OCI-LY3 (cell line): ENCODE data around the gene GLB1L.

Source experiments
- H2AFZ ChIP-seq: fragments of 200-600, 300-600 bp; shearing (Covaris generic); 2 replicates; pipeline ENCODE4 v1.6.0; 2014; ENCODE audit warnings: antibody characterized with exemption, low read depth, low read length
- H3K27ac ChIP-seq: fragments of 200-600, 300-600 bp; sonication (generic); 2 replicates; pipeline ENCODE4 v1.5.1; 2014; ENCODE audit warnings: mild to moderate bottlenecking, low read length, moderate library complexity, mixed read lengths
- H3K27me3 ChIP-seq: fragments of 200-600, 300-600 bp; sonication (generic); 2 replicates; pipeline ENCODE4 v1.6.1; 2014; ENCODE audit warnings: low read depth, low read length, mixed read lengths
- H3K36me3 ChIP-seq: fragments of 200-600, 300-600 bp; sonication (generic); replicated peaks from 2 replicates; pipeline ENCODE3; 2014; ENCODE audit warnings: low read depth, low read length, mixed read lengths
- H3K4me1 ChIP-seq: fragments of 300-600, 200-600 bp; sonication (generic); 2 replicates; pipeline ENCODE4 v1.6.1; 2014; ENCODE audit warnings: low read length, mixed read lengths
- H3K4me2 ChIP-seq: fragments of 200-600, 300-600 bp; sonication (generic); 2 replicates; pipeline ENCODE4 v1.6.1; 2014; ENCODE audit warnings: low read length, mixed read lengths
- H3K4me3 ChIP-seq: fragments of 300-600, 200-600 bp; sonication (generic); 2 replicates; pipeline ENCODE4 v1.5.1; 2014; ENCODE audit warnings: antibody characterized with exemption, mild to moderate bottlenecking, low read length, moderate library complexity
- H3K79me2 ChIP-seq: fragments of 300-600, 200-600 bp; shearing (Covaris generic); 2 replicates; pipeline ENCODE4 v1.6.1; 2014; ENCODE audit warnings: mild to moderate bottlenecking, low read length, mixed read lengths
- H3K9ac ChIP-seq: fragments of 300-600, 200-600 bp; shearing (Covaris generic); 2 replicates; pipeline ENCODE4 v1.6.0; 2014; ENCODE audit warnings: mild to moderate bottlenecking, low read length, moderate library complexity
- H3K9me3 ChIP-seq: fragments of 200-600, 300-600 bp; shearing (Covaris generic); 2 replicates; pipeline ENCODE4 v1.6.1; 2014; ENCODE audit warnings: low read length, mixed read lengths; ENCODE audit not compliant: insufficient read depth
- H4K20me1 ChIP-seq: fragments of 200-600, 300-600 bp; sonication (generic); 2 replicates; pipeline ENCODE4 v1.6.1; 2016; ENCODE audit warnings: low read length, mixed read lengths; ENCODE audit not compliant: insufficient read depth
- EZH2phosphoT487 ChIP-seq: fragments of 200-600 bp; shearing (Covaris generic); IDR thresholded peaks from 2 replicates; pipeline ENCODE4 v1.6.1; 2018; ENCODE audit warnings: antibody characterized with exemption, mixed run types, low read depth
- TF ChIP-seq, protein P1 (sequence below): fragments of 200-600, 300-600 bp; sonication (generic); IDR thresholded peaks from 2 replicates; pipeline ENCODE4 v1.5.1; 2014; ENCODE audit warnings: antibody characterized with exemption, low read length, low read depth

The GLB1L gene

DNA sequence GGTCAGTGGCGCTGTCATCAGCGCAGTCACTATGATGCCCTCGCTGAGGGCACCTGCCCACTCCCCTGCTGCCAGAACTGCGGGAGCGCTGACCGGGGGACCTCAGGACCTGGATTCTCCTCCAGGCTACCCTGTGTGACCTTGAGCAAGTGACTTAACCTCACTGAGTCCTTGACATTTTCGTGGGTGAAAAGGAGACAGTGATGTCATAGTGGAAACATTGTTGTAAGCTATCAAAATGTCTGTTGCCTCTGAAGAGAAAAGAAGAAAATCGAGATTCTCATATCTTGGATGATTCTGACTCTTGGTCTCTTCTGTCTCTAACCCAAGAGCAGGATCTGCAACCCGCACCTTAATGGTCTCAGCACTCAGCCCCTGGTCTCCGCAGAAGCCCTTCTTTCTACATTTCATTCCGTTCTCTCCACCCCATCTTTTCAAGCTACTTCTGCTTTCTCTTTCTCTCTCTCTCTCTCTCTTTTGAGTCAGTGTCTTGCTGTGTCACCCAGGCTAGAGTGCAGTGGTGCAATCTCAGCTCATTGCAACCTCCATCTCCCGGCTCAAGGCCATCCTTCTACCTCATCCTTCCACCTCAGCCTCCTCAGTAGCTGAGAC lies 9.5 kb upstream of the GLB1L start:
- peaks cover 16% of the 10 kb centered on the region for H3K36me3 ChIP-seq
- no peaks in the 10 kb centered on the region; the same call in 1 of the 2 replicates for H3K27me3 ChIP-seq
- H3K9ac ChIP-seq: peak overlapping the region; percentile 52
- no peak for TF ChIP-seq EZH2phosphoT487
- TF ChIP-seq, protein P1, sequence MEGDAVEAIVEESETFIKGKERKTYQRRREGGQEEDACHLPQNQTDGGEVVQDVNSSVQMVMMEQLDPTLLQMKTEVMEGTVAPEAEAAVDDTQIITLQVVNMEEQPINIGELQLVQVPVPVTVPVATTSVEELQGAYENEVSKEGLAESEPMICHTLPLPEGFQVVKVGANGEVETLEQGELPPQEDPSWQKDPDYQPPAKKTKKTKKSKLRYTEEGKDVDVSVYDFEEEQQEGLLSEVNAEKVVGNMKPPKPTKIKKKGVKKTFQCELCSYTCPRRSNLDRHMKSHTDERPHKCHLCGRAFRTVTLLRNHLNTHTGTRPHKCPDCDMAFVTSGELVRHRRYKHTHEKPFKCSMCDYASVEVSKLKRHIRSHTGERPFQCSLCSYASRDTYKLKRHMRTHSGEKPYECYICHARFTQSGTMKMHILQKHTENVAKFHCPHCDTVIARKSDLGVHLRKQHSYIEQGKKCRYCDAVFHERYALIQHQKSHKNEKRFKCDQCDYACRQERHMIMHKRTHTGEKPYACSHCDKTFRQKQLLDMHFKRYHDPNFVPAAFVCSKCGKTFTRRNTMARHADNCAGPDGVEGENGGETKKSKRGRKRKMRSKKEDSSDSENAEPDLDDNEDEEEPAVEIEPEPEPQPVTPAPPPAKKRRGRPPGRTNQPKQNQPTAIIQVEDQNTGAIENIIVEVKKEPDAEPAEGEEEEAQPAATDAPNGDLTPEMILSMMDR: no peak
- peaks cover 21% of the 10 kb centered on the region for H3K4me1 ChIP-seq
- H2AFZ ChIP-seq: peak overlapping the region; percentile 70; the same call in 1 of the 2 replicates
- H3K4me2 ChIP-seq: peak overlapping the region; percentile 77
- H3K4me3 ChIP-seq: peak overlapping the region; percentile 96
- H3K9me3 ChIP-seq: no peaks in the 10 kb centered on the region
- no peak overlapping the region for H3K27ac ChIP-seq
- no peaks in the 10 kb centered on the region for H4K20me1 ChIP-seq
- peaks cover 26% of the 10 kb centered on the region for H3K79me2 ChIP-seq

- Histone ChIP-seq H3K27me3 (no peaks in the 10 kb centered on the region; the same call in 1 of the 2 replicates), H4K20me1 (no peaks in the 10 kb centered on the region), H2AFZ (peak within 1 kb of the TSS; percentile 70; the same call in 1 of the 2 replicates), H3K4me1 (peaks cover 28% of the 10 kb centered on the region), H3K4me3 (peak within 1 kb of the TSS; percentile 96), H3K27ac (peak within 1 kb of the TSS; percentile 46), H3K4me2 (peak within 1 kb of the TSS; percentile 77), H3K79me2 (peaks cover 26% of the 10 kb centered on the region), H3K9me3 (no peaks in the 10 kb centered on the region), H3K9ac (peak within 1 kb of the TSS; percentile 94), H3K36me3 (peaks cover 16% of the 10 kb centered on the region)
- TF ChIP-seq, protein P1: no peak
- no peak for TF ChIP-seq EZH2phosphoT487
Measured at GRCh38 chr2:219253753-219254589, 8.7 kb upstream of the GLB1L start, which contains the start of gene TUBA4A. TUBA4A (minus strand) TSS chr2:219253918; CDS start chr2:219253858, 60 bp downstream.

- Histone ChIP-seq H3K27me3 (no peaks in the 10 kb centered on the region; the same call in 1 of the 2 replicates), H2AFZ (peak within 1 kb of the TSS; percentile 70; the same call in 1 of the 2 replicates), H3K79me2 (peaks cover 26% of the 10 kb centered on the region), H3K4me1 (peaks cover 35% of the 10 kb centered on the region), H4K20me1 (no peaks in the 10 kb centered on the region), H3K9ac (peak within 1 kb of the TSS; percentile 94), H3K27ac (peak within 1 kb of the TSS; percentile 46), H3K4me3 (peak within 1 kb of the TSS; percentile 96), H3K9me3 (no peaks in the 10 kb centered on the region), H3K4me2 (peak within 1 kb of the TSS; percentile 77), H3K36me3 (peaks cover 18% of the 10 kb centered on the region)
- no peak for TF ChIP-seq EZH2phosphoT487
- TF ChIP-seq, protein P1: no peak
Measured at GRCh38 chr2:219252900-219253752, 7.9 kb upstream of the GLB1L start, which contains the start of gene TUBA4B. TUBA4B (plus strand) TSS chr2:219253243; CDS start chr2:219253408, 165 bp downstream.
